Measurements from ENCODE around the gene NCCRP1. TPM values are rescaled to one million over a fixed set of nuclear protein-coding genes. Genes with fewer than 3 reads are reported as not detected.
"Not testable (repeated sequence)": the region's sequence is repeated elsewhere in the genome, so short reads cannot be mapped to it uniquely, and the experiment has no call there.

The NCCRP1 gene
- polyA plus RNA-seq, 6 donors from 2014 or later = not detected

- Mint-ChIP-seq H3K4me1 (no peaks in the 10 kb centered on the region), H3K36me3 (peaks cover 0 to under 1% of the 10 kb centered on the region in 2 donors), H3K9me3 (peaks cover 0 to 8% (median 1%) of the 10 kb centered on the region in 7 donors), H3K27me3 (peaks cover under 1 to 22% (median 7%) of the 10 kb centered on the region in 3 donors), H3K4me3 (no peak overlapping the region), H3K27ac (peak overlapping the region in 1 of 6 donors; percentile 51)
- ATAC-seq (ENCODE audit: low read depth in 2 of 2) (no peak), DNase-seq (no peak)
Measured at GRCh38 chr19:39211731-39212374, 15.1 kb downstream of the NCCRP1 start.

GRCh38 chr19:39212375-39212742 is 15.6 kb downstream of the NCCRP1 start:
- Mint-ChIP-seq H3K9me3 (peaks cover 0 to 13% (median 5%) of the 10 kb centered on the region in 7 donors), H3K27me3 (peaks cover 6 to 22% (median 12%) of the 10 kb centered on the region in 3 donors), H3K4me1 (no peaks in the 10 kb centered on the region), H3K36me3 (peaks cover 5 to 6% of the 10 kb centered on the region in 2 donors), H3K27ac (peak overlapping the region in 1 of 6 donors; percentile 51), H3K4me3 (no peak overlapping the region)
- peak; percentile 59 to 69 for ATAC-seq (ENCODE audit: low read depth in 2 of 2)
- peak; percentile 12 for DNase-seq

GRCh38 chr19:39215323-39215722 is 18.6 kb downstream of the NCCRP1 start:
- H3K4me3 Mint-ChIP-seq; H3K36me3 Mint-ChIP-seq; H3K4me1 Mint-ChIP-seq; ATAC-seq (ENCODE audit: low read depth in 2 of 2); DNase-seq; H3K27ac Mint-ChIP-seq: not testable (repeated sequence)
- Mint-ChIP-seq H3K27me3 (peaks cover 15 to 32% (median 24%) of the 10 kb centered on the region in 3 donors), H3K9me3 (peaks cover 0 to 14% (median 5%) of the 10 kb centered on the region in 7 donors)

DNA sequence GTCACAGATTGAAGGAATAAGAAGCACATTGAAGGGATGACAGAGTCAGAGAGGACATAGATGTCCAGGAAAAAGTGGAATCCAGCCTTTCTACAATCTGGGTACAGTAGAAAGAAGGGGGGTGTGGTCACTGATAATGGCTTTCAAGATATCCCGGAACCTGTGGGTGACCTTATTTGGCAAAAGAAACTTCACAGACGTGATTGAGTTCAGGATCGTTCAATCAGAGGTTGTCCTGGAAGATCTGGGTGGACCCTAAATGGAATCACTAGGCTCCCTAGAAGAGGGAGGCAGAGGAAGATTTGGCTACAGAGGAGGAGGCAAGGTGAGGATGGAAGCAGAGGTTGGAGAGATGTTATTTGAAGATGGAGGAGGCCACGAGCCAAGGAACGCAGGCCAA is 20.3 kb downstream of the NCCRP1 start:
- peaks cover 28 to 46% (median 38%) of the 10 kb centered on the region in 3 donors for H3K27me3 Mint-ChIP-seq
- DNase-seq (no peak), ATAC-seq (ENCODE audit: low read depth in 2 of 2) (no peak)
- H3K4me1 Mint-ChIP-seq = peaks cover 0 to 1% (median 0%) of the 10 kb centered on the region in 3 donors
- peak overlapping the region in 1 of 6 donors; percentile 27 for H3K27ac Mint-ChIP-seq
- no peak overlapping the region for H3K4me3 Mint-ChIP-seq
- peaks cover 0 to 14% (median 5%) of the 10 kb centered on the region in 7 donors for H3K9me3 Mint-ChIP-seq
- H3K36me3 Mint-ChIP-seq = peaks cover 5 to 7% of the 10 kb centered on the region in 2 donors

DNA sequence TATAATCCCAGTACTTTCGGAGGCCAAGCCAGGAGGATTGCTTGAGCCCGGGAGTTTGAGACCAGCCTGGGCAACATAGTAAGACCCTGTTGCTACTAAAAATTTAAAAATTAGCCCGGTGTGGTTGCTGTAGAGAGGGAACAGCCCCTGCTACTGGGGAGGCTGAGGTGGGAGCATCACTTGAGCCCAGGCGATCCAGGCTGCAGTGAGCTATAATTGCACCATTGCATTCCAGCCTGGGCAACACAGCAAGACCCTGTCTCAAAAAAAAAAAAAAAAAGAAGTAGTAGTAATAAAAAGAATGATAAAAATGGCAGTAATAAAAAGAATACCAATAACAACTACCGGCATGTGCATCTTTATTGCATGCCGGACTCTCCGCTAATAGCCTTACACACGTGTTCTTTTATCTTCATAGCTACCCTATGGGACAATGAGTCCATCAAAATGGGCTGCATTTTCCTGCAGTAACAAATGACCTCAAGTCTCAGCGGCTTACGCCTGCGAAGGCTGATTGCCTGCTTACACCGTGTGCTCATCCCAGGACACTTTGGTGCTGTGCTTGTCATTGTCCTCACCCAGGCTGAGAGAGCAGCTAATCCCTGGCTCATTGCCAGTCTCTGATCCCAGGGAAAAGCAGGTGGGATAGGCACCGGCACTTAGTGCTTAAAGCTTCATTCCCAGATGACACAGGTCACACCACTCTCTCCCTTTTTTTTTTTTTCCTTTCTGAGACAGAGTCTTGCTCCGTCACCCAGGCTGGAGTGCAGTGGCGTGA is 21.7 kb downstream of the NCCRP1 start:
- no peak overlapping the region for H3K27ac Mint-ChIP-seq
- peaks cover 0 to 1% (median 0%) of the 10 kb centered on the region in 3 donors for H3K4me1 Mint-ChIP-seq

GRCh38 chr19:39219108-39219507 is 22.3 kb downstream of the NCCRP1 start:
- ATAC-seq (ENCODE audit: low read depth in 2 of 2); DNase-seq; H3K4me1 Mint-ChIP-seq; H3K27ac Mint-ChIP-seq; H3K36me3 Mint-ChIP-seq; H3K4me3 Mint-ChIP-seq: not testable (repeated sequence)
- Mint-ChIP-seq H3K9me3 (peaks cover 0 to 14% (median 5%) of the 10 kb centered on the region in 7 donors), H3K27me3 (peaks cover 33 to 52% (median 41%) of the 10 kb centered on the region in 3 donors)

More for the DNA sequence above, 21.7 kb downstream of the NCCRP1 start:
- H3K9me3 Mint-ChIP-seq = peaks cover 0 to 14% (median 5%) of the 10 kb centered on the region in 7 donors
- H3K36me3 Mint-ChIP-seq = peaks cover 5 to 7% of the 10 kb centered on the region in 2 donors
- ATAC-seq (ENCODE audit: low read depth in 2 of 2) = no peak
- peaks cover 30 to 51% (median 42%) of the 10 kb centered on the region in 3 donors for H3K27me3 Mint-ChIP-seq
- H3K4me3 Mint-ChIP-seq = no peak overlapping the region
- no peak for DNase-seq

GRCh38 chr19:39223703-39224279 is 27.0 kb downstream of the NCCRP1 start:
- Mint-ChIP-seq H3K9me3 (no peaks in the 10 kb centered on the region), H3K27me3 (peaks cover 38 to 53% (median 51%) of the 10 kb centered on the region in 3 donors), H3K4me3 (no peak overlapping the region), H3K36me3 (no peaks in the 10 kb centered on the region), H3K4me1 (peaks cover 0 to 4% (median 1%) of the 10 kb centered on the region in 3 donors), H3K27ac (no peak overlapping the region)
- DNase-seq (no peak), ATAC-seq (ENCODE audit: low read depth in 2 of 2) (no peak)

DNA sequence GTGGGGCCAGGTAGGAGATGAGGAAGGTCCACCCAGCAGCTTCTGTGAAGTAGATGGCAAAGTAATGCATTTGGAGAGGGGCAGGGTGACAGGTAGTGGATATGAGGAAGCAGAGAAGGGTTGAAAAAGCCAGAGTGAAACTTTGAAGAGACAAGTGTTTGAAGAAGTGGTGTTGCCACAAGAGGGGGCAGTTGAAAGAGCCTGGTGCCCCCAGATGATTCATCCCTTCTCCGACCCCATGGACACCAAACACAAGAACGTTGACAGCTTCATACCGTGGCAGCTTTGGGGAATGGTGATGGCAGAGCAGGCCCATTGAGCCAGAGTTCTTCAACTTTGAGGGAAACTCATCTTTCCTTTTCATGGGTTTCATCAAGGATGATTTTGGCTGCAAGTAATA is 28.1 kb downstream of the NCCRP1 start:
- H3K36me3 Mint-ChIP-seq = no peaks in the 10 kb centered on the region
- ATAC-seq (ENCODE audit: low read depth in 2 of 2) (no peak), DNase-seq (no peak)
- H3K4me3 Mint-ChIP-seq = peak overlapping the region in 1 of 8 donors; percentile 21
- peaks cover 34 to 47% (median 44%) of the 10 kb centered on the region in 3 donors for H3K27me3 Mint-ChIP-seq
- peak overlapping the region in 1 of 6 donors; percentile 77 for H3K27ac Mint-ChIP-seq
- no peaks in the 10 kb centered on the region for H3K9me3 Mint-ChIP-seq
- peaks cover 0 to 4% (median 1%) of the 10 kb centered on the region in 3 donors for H3K4me1 Mint-ChIP-seq

DNA sequence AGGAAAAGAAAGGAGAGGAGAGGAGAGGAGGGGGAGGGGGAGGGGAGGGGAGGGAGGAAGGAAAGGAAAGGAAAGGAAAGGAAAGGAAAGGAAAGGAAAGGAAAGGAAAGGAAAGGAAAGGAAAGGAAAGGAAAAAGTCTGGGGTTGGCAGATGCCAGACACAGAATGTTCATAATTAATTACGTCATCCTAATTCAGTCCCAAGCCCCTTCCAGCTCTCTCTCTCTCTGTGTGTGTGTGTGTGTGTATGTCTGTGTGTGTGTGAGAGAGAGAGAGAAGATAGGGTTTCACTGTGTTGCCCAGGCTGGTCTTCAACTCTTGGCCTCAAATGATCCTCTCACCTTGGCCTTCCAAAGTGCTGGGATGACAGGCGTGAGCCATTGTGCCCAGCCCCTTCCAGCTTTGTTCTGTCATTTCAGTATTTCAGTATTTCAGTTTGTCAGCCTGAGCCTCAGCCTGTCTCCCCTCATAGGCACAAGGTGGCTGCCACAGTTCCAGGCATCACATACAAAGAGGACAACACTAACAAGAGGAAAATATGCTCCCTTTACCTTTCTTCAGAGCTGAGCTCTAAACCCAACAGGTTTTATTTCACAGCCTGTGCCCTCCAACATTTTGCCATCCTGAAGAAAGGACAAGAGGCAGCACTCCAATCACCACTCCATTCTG is 33.5 kb downstream of the NCCRP1 start:
- no peaks in the 10 kb centered on the region for H3K36me3 Mint-ChIP-seq
- no peak overlapping the region for H3K4me3 Mint-ChIP-seq
- H3K9me3 Mint-ChIP-seq = peaks cover 0 to 6% (median 0%) of the 10 kb centered on the region in 7 donors
- peaks cover 8 to 28% (median 10%) of the 10 kb centered on the region in 3 donors for H3K27me3 Mint-ChIP-seq
- ATAC-seq (ENCODE audit: low read depth in 2 of 2) (no peak), DNase-seq (no peak)
- no peak overlapping the region for H3K27ac Mint-ChIP-seq
- no peaks in the 10 kb centered on the region for H3K4me1 Mint-ChIP-seq

GRCh38 chr19:39232708-39233107 is 35.9 kb downstream of the NCCRP1 start:
- H3K4me1 Mint-ChIP-seq = peaks cover 10 to 12% (median 10%) of the 10 kb centered on the region in 3 donors
- DNase-seq = no peak

GRCh38 chr19:39236527-39236926 is 39.8 kb downstream of the NCCRP1 start:
- Mint-ChIP-seq H3K36me3 (no peaks in the 10 kb centered on the region), H3K27ac (peak overlapping the region in 3 of 6 donors; percentile 40 to 65 (median 44)), H3K27me3 (peaks cover 0 to 4% (median 0%) of the 10 kb centered on the region in 3 donors), H3K4me3 (peak overlapping the region in 2 of 8 donors; percentile 61 to 70), H3K4me1 (peaks cover 18 to 23% (median 20%) of the 10 kb centered on the region in 3 donors), H3K9me3 (no peaks in the 10 kb centered on the region)
- DNase-seq (no peak), ATAC-seq (ENCODE audit: low read depth in 2 of 2) (no peak)

More at GRCh38 chr19:39232708-39233107, 35.9 kb downstream of the NCCRP1 start:
- Mint-ChIP-seq H3K27me3 (peaks cover 0 to 14% (median 1%) of the 10 kb centered on the region in 3 donors), H3K27ac (no peak overlapping the region), H3K36me3 (no peaks in the 10 kb centered on the region), H3K9me3 (peaks cover 0 to 6% (median 0%) of the 10 kb centered on the region in 7 donors), H3K4me3 (no peak overlapping the region)
- ATAC-seq (ENCODE audit: low read depth in 2 of 2) = no peak

GRCh38 chr19:39237200-39238184 is 40.7 kb downstream of the NCCRP1 start:
- Mint-ChIP-seq H3K4me3 (peak overlapping the region; percentile 35 to 89 (median 74)), H3K27me3 (no peaks in the 10 kb centered on the region), H3K27ac (peak overlapping the region; percentile 60 to 92 (median 79)), H3K9me3 (no peaks in the 10 kb centered on the region), H3K36me3 (no peaks in the 10 kb centered on the region), H3K4me1 (peaks cover 18 to 23% (median 20%) of the 10 kb centered on the region in 3 donors)
- ATAC-seq (ENCODE audit: low read depth in 2 of 2) = peak; percentile 83 to 94
- DNase-seq = peak; percentile 14
